HTR-8/SVneo (cell line): Measurements from ENCODE around the gene KAT6B.
"Not testable (repeated sequence)": the region's sequence is repeated elsewhere in the genome, so short reads cannot be mapped to it uniquely, and the experiment has no call there.

Experiments
- DNase-seq: peaks from one replicate; pipeline ENCODE4 v3.0.0; 2011; ENCODE audit warnings: low spot score, mixed read lengths; ENCODE audit not compliant: insufficient read length
- FAIRE-seq: peaks from 2 replicates; lab custom pipeline; 2011; peaks lifted over from hg19 to GRCh38; lab: Jason Lieb, UNC

Gene KAT6B

DNA sequence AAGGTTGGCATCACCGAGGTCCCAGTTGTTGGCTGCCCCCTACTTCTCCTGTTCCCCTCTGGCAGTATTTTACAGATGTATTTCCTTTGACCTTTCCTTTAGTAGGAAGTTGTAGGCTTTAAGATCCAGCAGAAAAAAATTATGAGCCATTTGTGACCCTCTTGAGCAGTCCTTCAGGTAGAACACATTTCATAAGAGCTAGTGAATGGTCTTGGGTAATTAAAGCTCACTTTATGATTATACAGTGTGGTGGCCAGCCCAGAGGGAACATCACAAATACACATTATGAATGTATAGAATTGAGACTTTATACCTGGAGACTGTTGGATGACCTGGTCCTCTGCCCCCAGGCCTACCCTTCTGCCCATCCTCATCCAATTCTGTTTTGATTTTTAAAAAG, 57.0 kb downstream of the KAT6B start:
- FAIRE-seq (no peak), DNase-seq (no peak)

DNA sequence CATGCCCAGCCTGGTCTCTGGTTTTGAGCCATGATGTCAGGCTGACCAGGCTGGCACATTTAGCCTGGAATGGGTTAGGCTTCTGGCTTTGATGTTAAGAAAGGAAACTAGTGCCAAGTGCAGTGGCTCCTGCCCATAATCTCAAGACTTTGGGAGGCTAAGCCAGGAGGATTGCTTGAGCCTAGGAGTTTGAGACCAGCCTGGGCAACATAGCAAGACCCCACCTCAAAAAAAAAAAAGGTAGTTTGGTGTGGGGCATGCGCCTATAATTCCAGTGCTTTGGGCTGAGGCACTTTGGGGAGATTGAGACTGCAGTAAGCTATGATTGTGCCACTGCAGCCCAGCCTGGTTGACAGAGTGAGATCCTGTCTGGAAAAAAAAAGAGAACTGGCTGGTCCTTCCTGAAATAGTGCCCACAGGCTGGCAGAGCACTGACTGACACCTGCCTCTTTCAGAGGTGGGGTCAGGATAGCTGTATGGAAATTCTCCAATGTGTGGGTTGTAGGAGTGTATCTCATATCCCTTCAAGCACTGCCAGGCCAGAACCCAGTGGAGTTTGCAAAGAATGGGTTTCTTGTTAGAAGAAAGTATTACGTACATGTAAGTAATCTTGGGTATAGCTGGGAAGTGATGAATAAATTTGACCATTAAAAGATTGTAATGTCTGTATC, 61.3 kb downstream of the KAT6B start:
- DNase-seq (no peak), FAIRE-seq (no peak)

DNA sequence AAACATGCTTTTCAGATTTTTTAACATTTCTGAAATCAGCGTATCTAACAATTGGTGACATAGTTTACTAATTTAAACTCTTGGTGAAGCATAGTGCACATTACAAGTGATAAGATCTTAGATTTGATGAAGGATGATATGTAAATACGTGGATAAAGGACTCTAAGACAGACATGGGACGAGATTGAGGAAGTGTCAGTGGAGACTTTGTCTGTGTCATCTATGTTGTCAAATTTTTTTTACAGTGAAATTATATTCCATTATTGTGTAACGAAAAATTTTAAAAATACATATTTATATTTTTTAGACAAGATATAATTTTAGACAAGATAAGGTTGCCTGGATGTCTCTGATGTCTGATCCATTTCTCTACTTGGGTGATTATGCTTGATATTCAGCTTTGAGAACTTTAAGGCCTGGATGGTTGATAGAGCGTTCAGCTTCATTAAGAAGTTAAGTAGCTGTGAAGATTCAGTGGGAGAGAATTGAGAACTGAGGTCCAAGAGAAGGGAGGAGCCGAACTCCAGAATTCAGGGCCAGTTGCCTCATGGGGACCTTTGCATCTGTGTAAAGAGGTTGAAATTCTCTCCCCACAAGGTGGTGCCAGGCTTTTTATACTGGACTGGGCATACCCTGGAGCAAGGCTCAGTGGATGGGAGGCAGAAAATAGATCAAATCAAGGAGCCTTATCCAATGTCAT, 62.7 kb downstream of the KAT6B start:
- FAIRE-seq: no peak

DNA sequence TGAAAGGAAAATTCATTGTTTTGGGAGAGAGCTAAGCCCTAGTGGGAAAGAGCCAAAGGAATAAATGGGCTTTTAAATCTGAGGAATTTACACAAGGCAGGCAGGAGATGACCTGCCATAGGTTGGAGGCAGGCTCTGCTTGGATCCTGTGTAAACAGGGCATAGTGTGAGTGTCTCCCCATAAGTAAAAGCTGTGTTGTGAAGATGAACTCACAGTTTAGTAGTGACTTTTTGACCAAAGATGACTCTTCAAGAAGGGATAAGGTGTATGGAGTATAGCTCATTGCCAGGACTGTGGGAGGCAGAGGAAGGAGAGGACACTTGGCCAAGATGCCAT, 63.2 kb downstream of the KAT6B start:
- FAIRE-seq (no peak), DNase-seq (no peak)

More for the DNA sequence above, 62.7 kb downstream of the KAT6B start:
- peak; percentile 30 for DNase-seq

DNA sequence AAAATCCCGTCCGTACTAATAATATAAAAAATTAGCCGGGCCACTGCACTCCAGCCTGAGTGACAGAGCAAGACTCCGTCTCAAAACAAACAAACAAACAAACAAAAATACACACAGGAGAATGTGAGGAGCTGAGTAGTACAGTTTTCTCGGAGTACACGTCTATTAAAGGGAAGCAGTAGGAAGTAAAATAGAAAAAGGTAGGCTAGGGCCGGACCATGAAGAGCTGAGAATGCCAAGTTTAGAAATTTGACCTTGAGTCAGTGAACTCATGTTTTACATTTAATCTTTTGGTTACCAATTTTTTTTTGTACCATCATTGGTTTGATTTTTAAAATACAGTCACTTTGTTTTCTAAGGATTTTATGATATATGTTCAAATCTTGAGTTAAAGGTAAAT, 64.1 kb downstream of the KAT6B start:
- no peak for DNase-seq
- FAIRE-seq: no peak

DNA sequence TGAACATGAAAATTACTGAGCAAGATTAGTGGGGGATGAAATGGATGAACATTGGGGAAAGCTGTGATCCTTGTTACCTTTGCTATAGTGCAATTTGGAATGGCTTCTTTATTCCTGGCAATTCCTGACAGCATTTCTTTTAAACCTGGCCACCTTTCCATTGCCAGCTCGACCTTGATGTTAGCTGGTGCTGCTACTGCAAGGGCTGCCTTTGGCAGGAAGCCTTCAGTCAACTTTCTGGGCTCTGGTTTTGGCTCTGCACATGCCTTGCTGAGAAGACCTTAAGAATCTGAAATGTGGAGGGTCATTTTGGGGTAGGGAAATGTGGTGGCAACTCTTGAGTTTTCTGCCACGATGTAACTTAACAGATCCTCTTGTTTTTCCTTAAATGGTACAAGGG, 64.7 kb downstream of the KAT6B start:
- FAIRE-seq (no peak), DNase-seq (no peak)

DNA sequence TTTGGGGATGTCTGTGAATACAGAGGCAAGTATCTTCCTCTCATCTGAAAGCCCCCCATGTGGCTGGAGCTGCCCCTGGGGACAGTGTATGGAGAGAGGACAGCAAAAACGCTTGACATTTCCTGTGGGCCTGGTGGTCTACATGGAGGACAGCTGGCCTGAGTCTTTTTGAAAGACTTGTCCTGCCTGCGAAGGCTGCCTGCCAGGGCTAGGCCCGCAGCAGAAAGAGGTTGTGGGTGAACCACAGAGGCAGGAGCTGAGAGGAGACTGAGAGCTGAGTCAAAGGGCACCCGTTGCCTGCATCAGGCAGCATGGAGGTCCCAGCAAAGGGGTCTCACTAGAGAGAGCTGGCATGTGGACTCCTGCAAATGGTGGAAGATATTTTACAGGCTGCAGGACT, 66.4 kb downstream of the KAT6B start:
- no peak for FAIRE-seq
- no peak for DNase-seq

DNA sequence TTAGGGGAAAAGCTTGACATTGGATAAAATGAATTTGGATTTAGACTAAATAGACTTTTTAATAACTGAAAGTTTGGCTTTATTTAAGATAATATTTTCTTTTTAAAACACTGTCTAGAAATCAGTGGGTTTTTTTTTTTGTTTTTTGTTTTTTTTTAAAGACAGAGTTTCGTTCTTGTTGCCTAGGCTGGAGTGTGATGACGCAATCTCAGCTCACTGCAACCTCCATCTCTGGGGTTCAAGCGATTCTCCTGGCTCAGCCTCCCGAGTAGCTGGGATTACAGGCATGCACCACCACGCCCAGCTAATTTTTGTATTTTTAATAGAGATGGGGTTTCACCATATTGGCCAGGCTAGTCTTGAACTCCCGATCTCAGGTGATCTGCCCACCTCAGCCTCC, 66.9 kb downstream of the KAT6B start:
- DNase-seq, FAIRE-seq: not testable (repeated sequence)

DNA sequence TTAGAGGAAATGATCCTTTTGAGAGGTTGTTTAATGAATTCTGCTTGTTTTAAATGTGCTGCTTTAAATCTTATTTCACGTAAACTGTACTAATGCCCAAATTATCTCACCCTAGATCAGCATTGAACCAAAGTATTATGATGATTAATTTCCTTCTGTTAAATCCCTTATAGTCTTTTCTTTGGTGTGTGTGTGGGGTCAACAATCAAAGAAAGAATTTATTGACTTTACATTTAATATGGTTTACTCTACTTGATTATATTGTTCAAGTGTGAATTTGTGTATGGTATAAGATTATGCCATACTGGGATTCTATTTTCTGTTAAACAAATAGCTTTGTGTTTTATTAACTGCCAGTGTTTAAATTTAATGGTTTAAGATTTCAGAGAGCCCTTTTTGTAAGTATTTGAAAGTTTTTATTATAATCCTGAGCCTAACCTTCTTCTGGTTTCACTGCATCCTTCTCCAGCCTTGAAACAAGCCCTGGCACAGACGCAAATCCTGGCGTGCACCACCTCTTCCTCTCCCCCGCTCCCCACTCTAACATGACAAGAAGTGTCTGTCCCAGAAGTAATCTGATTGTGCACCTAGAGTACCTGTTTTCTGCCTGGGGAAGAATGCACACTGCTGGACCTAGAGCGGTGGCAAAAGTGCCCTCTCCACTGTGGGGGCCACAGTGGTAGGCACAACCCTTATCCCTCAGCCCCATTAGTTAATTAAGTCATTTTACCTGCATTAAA, 70.6 kb downstream of the KAT6B start:
- DNase-seq: no peak
- no peak for FAIRE-seq

DNA sequence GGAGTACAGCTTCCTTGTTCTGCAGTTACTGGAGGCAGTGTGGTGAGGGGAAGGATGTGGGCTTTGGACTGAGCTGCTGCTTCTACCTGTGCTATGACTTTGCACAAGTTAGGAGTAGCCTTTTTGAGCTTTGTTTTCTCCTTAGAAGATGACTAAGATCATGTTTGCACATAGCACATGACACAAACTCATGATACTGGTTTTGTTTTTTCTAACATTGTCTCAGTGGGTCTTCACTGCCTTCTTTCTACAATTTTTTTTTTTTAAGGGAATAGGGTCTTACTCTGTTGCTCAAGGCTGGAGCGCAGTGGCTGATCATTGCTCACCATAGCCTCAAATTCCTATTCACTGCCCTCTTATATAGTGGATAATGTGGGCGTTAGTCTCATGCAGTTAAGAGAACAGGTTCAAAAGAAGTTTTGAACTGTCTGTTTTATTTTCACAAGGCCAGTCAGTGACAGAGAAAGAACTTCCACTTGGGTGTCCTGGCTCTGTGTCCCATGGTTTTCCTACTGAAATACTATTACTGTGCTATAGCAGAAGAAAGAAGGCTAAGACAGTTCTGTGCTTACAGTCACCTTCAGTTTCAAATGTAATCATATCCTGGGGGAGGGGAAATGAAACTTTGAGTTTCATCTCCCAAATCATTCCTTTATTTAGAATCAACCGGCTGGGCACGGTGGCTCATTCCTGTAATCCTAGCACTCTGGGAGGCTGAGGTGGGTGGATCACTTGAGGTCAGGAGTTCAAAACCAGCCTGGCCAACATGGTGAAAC, 72.0 kb downstream of the KAT6B start:
- FAIRE-seq (no peak), DNase-seq (no peak)

DNA sequence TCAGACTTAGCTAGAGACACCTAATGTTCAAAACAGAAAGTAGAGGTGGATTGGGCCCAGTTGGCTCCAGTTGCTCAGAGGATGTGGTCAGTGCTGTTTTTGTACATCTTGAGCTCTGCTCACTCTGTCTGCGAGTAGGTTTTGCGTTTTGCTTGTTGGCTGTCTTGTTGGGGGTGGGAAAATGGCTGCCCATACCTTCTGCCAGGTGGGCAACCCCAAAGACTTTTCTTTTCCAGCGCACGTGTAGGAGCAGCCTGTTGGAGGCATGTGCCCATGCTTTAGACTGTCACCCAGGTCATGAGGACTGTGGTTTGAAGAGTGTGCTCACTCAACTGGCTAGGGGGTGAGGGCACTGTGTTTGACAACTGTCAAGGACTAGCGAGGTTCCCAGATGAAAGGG, 73.9 kb downstream of the KAT6B start:
- DNase-seq (no peak), FAIRE-seq (no peak)

DNA sequence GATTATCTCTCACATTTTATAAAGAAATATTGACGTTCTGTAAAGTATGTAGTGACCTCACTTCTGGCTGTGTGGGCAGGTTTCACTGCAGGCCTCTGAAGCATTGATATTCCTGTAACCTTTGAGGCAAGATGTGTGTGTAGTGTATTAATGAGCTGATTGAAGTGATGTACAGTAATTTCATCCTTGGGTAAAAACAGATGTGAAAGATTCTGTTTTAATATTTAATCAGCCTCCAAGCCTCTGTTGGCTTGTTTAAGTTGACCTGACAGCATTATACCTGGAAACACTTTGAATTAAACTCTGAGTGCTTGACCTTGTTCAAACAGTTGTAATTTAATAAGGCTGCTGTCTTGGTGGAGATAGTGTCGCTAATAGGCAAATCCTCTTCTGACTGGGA, 74.9 kb downstream of the KAT6B start:
- FAIRE-seq (no peak), DNase-seq (no peak)

DNA sequence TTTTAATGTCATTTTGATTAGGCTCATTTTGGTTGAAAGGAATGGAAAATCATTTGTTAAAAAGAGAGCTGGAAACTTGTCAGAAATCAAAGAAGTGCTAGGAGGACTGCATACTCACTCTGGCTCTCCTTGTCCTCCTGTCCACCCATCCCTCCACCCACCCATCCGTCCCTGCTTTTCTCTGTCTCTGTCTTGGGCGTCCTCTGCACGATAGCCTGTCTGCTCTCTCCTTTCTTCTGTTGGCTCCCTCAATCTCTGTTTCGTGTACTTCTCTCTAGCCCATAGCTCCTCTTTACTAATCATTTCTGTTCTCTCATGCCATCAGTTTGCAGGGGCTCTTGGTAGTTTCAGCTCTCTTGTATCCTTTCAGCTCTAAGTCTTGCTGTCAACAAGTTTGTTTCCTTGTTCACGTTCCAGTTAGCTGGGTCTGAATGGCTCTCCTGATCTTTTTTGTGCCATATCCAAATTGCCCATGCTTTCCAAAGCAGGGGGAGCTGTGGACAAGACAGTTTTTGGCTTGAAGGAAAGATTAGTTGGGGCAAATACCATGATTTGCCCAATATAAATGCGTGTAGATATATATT, 75.6 kb downstream of the KAT6B start:
- DNase-seq (no peak), FAIRE-seq (no peak)

DNA sequence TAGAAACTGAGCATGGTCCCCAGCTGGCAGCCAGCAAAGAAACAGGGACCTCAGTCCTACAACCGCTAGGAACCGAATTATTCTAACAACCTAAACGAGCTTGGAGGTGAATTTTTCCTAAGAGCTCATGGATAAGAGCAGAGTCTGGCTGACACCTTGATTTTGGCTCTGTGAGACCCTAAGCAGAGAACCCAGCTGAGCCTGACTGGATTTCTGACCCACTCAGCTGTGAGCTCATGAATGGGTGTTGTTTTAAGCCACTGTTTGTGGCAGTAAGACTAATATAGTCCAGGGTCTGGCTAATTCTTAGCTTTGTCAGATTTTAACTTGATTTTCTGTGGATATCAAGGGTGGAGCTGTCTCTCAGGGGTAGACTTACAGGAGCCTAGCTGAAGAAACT, 77.1 kb downstream of the KAT6B start:
- FAIRE-seq: no peak
- DNase-seq: no peak

DNA sequence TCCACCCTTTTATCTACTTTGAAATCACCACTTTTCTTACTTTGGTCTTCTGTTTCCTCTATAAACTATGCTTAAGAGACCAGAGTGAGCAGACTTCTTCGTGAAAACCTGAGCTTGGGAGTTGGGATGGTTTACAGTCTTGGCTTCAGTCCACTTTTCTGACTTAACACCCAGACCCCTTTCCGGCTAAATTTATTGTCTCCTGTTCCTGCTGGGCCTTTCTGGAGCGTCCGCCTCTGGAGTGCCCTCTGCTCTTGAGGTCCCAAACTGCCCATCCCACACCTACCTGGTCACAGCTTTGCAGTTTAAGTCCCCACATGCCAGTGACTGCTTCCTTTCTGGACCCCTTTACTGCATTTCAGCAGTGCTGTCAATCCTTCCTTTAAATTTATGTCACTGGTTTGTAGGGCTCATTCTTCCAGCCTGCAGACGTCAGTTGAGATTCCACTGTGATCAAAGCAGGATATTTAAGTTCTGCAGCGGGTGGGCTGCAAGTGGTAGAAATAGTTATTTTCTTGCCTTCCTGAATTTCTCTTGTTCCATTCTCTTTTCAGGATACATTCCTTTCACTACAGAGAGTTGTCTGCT, 80.3 kb downstream of the KAT6B start:
- no peak for DNase-seq
- FAIRE-seq: no peak

DNA sequence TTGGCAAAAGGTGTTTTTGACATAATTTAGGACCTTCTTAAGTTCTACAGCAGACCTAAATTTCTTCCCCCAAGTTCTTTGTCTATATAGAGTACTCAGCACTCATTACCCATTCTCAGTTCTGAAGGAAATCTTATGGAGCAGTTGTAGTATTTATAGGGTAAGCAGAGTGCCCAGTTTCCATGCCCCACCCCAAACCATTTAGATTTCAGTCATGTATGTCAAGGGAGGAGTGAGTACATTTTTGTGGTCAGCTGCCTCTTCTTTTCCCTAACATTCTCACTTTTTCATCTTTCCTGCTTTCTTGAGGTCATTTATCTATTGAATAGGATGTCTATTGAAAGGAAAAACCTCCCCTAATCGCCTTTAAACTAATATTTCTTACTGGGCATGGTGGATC, 83.3 kb downstream of the KAT6B start:
- FAIRE-seq (no peak), DNase-seq (no peak)

DNA sequence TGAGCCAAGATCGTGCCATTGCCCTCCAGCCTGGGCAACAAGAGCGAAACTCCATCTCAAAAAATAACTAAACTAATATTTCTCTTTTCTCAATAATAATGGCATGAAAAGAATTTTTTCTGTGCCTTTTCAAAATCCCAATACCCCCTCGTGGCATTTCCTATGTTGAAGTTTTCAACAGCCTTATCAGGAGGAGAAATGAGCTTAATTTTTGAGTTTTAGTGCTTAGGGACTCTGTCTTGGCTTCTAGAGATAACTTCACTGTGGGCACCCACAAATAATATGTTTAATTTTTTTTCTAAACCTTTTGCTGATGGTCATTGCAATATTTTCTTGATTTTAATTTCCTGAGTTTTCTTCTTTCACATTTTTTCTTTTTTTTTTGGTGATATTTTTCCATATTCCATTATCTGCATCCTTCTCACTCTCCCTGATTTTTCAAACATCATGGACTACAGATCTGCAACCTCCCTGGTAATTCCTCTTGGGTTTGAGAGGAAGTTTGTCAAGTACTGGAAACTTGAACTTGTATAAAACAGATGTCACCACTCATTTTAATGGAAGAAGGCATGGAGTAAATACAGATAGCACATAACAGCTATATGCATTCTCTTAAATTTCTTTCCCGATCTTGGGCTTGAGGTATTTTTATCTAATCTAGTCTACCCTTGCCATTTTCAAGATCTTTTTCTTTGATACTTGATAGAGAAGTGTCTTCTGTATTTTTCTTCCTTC, 84.0 kb downstream of the KAT6B start:
- FAIRE-seq (no peak), DNase-seq (no peak)

DNA sequence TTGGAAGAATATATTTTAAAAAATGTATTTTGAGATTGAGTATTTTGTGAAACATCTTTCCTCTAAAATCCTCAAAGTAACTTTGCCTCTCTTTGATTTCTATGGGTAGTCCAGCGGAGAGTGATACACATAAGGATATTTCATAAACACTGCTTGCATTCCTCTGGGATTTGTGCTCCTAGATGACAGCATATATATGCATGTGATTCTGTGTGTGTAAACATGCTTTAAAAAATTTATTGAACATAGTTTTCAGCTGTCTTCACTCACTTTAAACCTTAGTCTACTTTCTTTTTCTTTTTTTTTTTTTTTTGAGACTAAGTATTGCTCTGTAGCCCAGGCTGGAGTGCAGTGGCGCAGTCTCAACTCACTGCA, 84.6 kb downstream of the KAT6B start:
- DNase-seq (no peak), FAIRE-seq (no peak)

DNA sequence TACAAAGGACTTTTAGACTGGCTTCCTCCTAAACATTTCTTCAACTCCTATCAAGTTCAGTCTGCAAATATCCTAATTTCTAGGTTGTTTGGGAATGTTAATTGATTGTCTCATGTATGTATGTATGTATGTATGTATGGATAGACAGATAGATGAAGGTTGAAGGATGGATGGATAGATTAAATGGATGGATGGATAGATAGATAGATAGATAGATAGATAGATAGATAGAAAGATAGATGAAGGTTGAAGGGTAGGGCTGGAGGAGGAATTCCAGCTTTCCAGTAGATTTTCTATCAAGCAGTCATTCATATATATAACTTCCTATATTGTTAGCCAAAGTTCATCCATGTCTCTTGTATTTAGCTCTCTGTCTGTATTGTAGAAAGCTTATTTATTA, 85.8 kb downstream of the KAT6B start:
- no peak for FAIRE-seq
- no peak for DNase-seq
